ENCODE results near the gene ITLN1. TPM values are rescaled to one million over a fixed set of nuclear protein-coding genes. Genes with fewer than 3 reads are reported as not detected.
A peak's percentile ranks its signal among the peaks of the same experiment; 100 is the strongest.
"Not testable (repeated sequence)": the region's sequence is repeated elsewhere in the genome, so short reads cannot be mapped to it uniquely, and the experiment has no call there.

The ITLN1 gene
- total RNA-seq (ENCODE audit: unreplicated experiment) = not detected
- long read RNA-seq = 0 reads

GRCh38 chr1:160885042-160885441, at the start of gene ITLN1:
Gene ITLN1 (minus strand): TSS chr1:160885180. CDS start chr1:160884877, 303 bp downstream.
- no peak for TF ChIP-seq CTCF (IDR thresholded peaks at IDR 0.05; ENCODE audit: partially characterized antibody, unreplicated experiment)
- H3K36me3 Mint-ChIP-seq (ENCODE audit: unreplicated experiment) = no peaks in the 10 kb centered on the region
- no peak for DNase-seq
- H3K27me3 Mint-ChIP-seq (ENCODE audit: unreplicated experiment) = peaks cover 2% of the 10 kb centered on the region
- H3K4me1 Mint-ChIP-seq (ENCODE audit: low read depth, unreplicated experiment) = no peaks in the 10 kb centered on the region
- no peak within 1 kb of the TSS for H3K27ac Mint-ChIP-seq (ENCODE audit: unreplicated experiment)
- H3K9me3 Mint-ChIP-seq (ENCODE audit: unreplicated experiment) = no peaks in the 10 kb centered on the region
- no peak within 1 kb of the TSS for H3K4me3 Mint-ChIP-seq (ENCODE audit: unreplicated experiment)

DNA sequence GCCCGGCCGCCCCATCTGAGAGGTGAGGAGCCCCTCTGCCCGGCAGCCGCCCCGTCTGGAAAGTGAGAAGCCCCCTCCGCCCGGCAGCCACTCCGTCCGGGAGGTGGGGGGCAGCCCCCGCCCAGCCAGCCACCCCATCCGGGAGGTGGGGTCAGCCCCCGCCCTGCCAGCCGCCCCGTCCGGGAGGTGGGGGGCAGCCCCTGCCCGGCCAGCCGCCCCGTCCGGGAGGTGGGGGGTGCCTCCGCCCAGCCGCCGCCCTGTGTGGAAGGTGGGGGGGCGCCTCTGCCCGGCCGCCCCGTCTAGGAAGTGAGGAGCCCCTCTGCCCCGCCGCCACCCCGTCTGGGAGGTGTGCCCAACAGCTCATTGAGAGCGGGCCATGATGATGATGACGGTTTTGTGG, 48.3 kb upstream of the ITLN1 start:
- DNase-seq = peak; percentile 28
- H3K27ac Mint-ChIP-seq (ENCODE audit: unreplicated experiment) = peak overlapping the region; percentile 91
- not testable (repeated sequence) for H3K27me3 Mint-ChIP-seq (ENCODE audit: unreplicated experiment); H3K4me1 Mint-ChIP-seq (ENCODE audit: low read depth, unreplicated experiment); H3K36me3 Mint-ChIP-seq (ENCODE audit: unreplicated experiment); H3K4me3 Mint-ChIP-seq (ENCODE audit: unreplicated experiment); H3K9me3 Mint-ChIP-seq (ENCODE audit: unreplicated experiment)

GRCh38 chr1:160925652-160926244, 40.8 kb upstream of the ITLN1 start:
- no peaks in the 10 kb centered on the region for H3K4me1 Mint-ChIP-seq (ENCODE audit: low read depth, unreplicated experiment)
- TF ChIP-seq CTCF (IDR thresholded peaks at IDR 0.05; ENCODE audit: partially characterized antibody, unreplicated experiment) = no peak
- peaks cover 21% of the 10 kb centered on the region for H3K36me3 Mint-ChIP-seq (ENCODE audit: unreplicated experiment)
- no peak overlapping the region for H3K27ac Mint-ChIP-seq (ENCODE audit: unreplicated experiment)
- H3K9me3 Mint-ChIP-seq (ENCODE audit: unreplicated experiment) = peaks cover 13% of the 10 kb centered on the region
- DNase-seq = no peak
- H3K4me3 Mint-ChIP-seq (ENCODE audit: unreplicated experiment) = no peak overlapping the region
- H3K27me3 Mint-ChIP-seq (ENCODE audit: unreplicated experiment) = no peaks in the 10 kb centered on the region

DNA sequence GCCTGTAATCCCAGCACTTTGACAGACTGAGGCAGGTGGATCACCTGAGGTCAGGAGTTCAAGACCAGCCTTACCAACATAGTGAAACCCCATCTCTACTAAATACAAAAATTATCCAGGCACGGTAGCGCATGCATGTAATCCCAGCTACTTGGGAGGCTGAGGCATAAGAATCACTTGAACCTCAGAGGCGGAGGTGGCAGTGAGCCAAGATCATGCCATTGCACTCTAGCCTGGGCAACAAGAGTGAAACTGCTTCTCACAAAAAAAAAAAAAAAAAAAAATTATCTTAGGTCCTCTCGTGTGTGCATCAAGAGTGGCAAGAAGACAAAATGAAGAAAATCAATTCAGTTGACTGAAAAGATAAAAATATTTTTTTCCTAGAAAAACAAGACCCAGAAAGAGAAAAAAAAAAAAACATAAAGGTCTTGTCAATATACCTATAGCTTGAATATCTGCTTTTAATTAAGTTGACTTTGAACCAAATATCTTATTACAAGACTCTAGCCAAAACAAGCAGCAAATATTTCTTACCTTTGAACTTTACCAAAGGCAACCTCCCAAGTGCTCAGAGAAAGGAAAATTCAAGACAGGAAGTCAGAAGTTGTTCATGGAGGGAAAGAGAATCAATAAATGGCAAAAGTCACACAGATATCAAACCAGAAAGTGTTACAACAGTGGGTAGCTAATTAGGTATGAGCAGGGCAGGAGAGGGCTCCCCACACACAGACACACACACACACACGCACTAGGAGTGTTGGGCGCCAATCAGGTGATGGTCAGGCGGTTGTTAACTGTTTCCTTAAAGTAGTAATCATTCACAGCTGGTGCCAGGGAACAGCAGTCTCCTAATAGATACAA, 40.0 kb upstream of the ITLN1 start:
- TF ChIP-seq CTCF (IDR thresholded peaks at IDR 0.05; ENCODE audit: partially characterized antibody, unreplicated experiment) = no peak
- Mint-ChIP-seq H3K36me3 (ENCODE audit: unreplicated experiment) (peaks cover 23% of the 10 kb centered on the region), H3K27me3 (ENCODE audit: unreplicated experiment) (no peaks in the 10 kb centered on the region), H3K9me3 (ENCODE audit: unreplicated experiment) (peaks cover 14% of the 10 kb centered on the region), H3K4me3 (ENCODE audit: unreplicated experiment) (no peak overlapping the region), H3K27ac (ENCODE audit: unreplicated experiment) (no peak overlapping the region), H3K4me1 (ENCODE audit: low read depth, unreplicated experiment) (no peaks in the 10 kb centered on the region)
- no peak for DNase-seq

GRCh38 chr1:160916666-160917065, 31.7 kb upstream of the ITLN1 start:
- Mint-ChIP-seq H3K4me1 (ENCODE audit: low read depth, unreplicated experiment) (peaks cover 6% of the 10 kb centered on the region), H3K36me3 (ENCODE audit: unreplicated experiment) (peaks cover 7% of the 10 kb centered on the region), H3K27me3 (ENCODE audit: unreplicated experiment) (peaks cover 2% of the 10 kb centered on the region), H3K27ac (ENCODE audit: unreplicated experiment) (no peak overlapping the region), H3K9me3 (ENCODE audit: unreplicated experiment) (peaks cover 4% of the 10 kb centered on the region), H3K4me3 (ENCODE audit: unreplicated experiment) (no peak overlapping the region)
- no peak for TF ChIP-seq CTCF (IDR thresholded peaks at IDR 0.05; ENCODE audit: partially characterized antibody, unreplicated experiment)
- no peak for DNase-seq

- not testable (repeated sequence) for H3K27me3 Mint-ChIP-seq (ENCODE audit: unreplicated experiment); H3K4me3 Mint-ChIP-seq (ENCODE audit: unreplicated experiment); H3K36me3 Mint-ChIP-seq (ENCODE audit: unreplicated experiment); H3K4me1 Mint-ChIP-seq (ENCODE audit: low read depth, unreplicated experiment); H3K9me3 Mint-ChIP-seq (ENCODE audit: unreplicated experiment); DNase-seq
- peak overlapping the region; percentile 52 for H3K27ac Mint-ChIP-seq (ENCODE audit: unreplicated experiment)
Observed at GRCh38 chr1:160913229-160913628, 28.2 kb upstream of the ITLN1 start.
